Muscle layer of colon (tissue), 2 donors: Measurements from ENCODE around the gene COMP.

Experiments used
- H3K27ac ChIP-seq: one replicate; pipeline ENCODE4 v1.7.0; 2013; ENCODE audit warnings: low read depth, mild to moderate bottlenecking, low read length, moderate library complexity
- H3K27me3 ChIP-seq, 2 donors: one replicate each; pipeline ENCODE4 v1.7.0; 2013; ENCODE audit warnings: low read length in 2 of 2, mild to moderate bottlenecking in 2 of 2; ENCODE audit not compliant: insufficient read depth in 2 of 2, control insufficient read depth in 1 of 2
- H3K36me3 ChIP-seq: one replicate; pipeline ENCODE4 v1.7.0; 2013; ENCODE audit warnings: mild to moderate bottlenecking, low read length; ENCODE audit not compliant: insufficient read depth
- H3K4me1 ChIP-seq: one replicate; pipeline ENCODE4 v1.7.0; 2013; ENCODE audit warnings: mild to moderate bottlenecking, low read length; ENCODE audit not compliant: insufficient read depth
- H3K4me3 ChIP-seq, 2 donors: one replicate each; pipeline ENCODE4 v1.7.0; 2013; ENCODE audit warnings: low read length in 2 of 2, low read depth in 1 of 2, mild to moderate bottlenecking in 1 of 2, moderate library complexity in 1 of 2
- H3K9ac ChIP-seq: one replicate; pipeline ENCODE4 v1.7.0; 2013; ENCODE audit warnings: low read length
- H3K9me3 ChIP-seq: one replicate; pipeline ENCODE4 v1.7.0; 2013; ENCODE audit warnings: mild to moderate bottlenecking, low read length
- donor health status: abdominal sarcoma.
- donor health status: Adenocarcinoma of cecum.

Gene COMP

DNA sequence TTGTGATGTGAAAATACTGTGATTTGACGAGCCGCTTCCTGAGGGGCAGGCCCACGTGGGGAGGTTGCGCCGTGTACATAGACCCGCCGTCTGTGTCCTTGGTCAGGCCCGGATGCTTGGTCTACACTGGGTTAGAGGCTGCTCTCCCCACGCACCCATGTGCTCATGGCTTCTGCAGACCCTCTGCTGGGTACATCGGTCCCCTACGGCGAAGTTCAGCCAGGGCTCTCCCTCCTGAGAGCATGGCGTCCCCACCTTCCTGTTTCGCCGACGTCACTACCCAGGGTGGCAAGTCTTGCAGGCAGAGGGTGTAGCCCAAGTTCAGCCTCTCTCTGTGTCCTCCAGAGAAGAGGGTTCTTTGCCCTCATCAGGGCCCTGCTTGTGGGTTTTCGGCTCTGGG lies 11.0 kb downstream of the COMP start:
- Histone ChIP-seq H3K9ac (no peak overlapping the region), H3K27me3 (peaks cover 0 to 3% of the 10 kb centered on the region in 2 donors), H3K36me3 (no peaks in the 10 kb centered on the region), H3K27ac (no peak overlapping the region), H3K4me1 (no peaks in the 10 kb centered on the region), H3K9me3 (no peaks in the 10 kb centered on the region), H3K4me3 (no peak overlapping the region)

DNA sequence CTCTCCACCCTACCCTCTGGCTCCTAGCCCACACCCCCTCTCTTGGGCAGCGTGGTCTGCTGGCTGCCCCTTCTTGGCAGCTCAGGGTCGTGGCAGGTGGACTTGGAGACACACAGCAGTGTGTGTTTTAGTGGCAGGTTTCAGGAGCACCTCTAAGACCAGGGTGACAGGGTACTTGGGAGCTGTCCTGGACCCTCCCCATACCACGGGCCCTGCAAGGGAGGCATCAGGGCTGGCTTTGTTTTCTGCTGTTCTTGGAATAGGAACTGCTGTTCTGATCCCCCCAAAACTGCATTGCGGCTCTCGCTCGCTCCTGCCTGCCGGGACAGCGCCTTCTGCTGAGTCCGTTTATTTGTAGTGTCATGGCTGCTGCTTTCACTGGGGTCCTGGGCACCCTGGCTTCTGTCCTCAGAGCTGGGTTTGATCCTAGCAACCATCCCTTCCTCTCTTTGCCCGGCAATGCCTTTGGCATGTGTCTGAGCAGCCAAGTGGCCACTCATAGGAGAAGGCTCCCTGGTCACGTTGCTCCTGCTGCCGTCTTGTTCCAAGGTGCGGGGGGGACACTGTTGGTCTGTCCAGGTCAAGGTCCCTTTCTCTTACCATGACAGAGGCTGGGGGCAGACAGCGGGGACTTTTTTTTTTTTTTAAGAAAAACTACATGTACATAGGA lies 12.1 kb downstream of the COMP start:
- H3K4me1 ChIP-seq, result no peaks in the 10 kb centered on the region
- H3K4me3 ChIP-seq, result no peak overlapping the region
- no peaks in the 10 kb centered on the region for H3K9me3 ChIP-seq
- no peak overlapping the region for H3K27ac ChIP-seq
- H3K27me3 ChIP-seq, result peaks cover 0 to 3% of the 10 kb centered on the region in 2 donors
- H3K36me3 ChIP-seq, result no peaks in the 10 kb centered on the region
- H3K9ac ChIP-seq, result no peak overlapping the region

GRCh38 chr19:18778076-18778389 lies 13.1 kb downstream of the COMP start:
- Histone ChIP-seq H3K4me3 (no peak overlapping the region), H3K36me3 (no peaks in the 10 kb centered on the region)

GRCh38 chr19:18777301-18778075 lies 13.6 kb downstream of the COMP start:
- Histone ChIP-seq H3K9me3 (no peaks in the 10 kb centered on the region), H3K4me3 (no peak overlapping the region), H3K27me3 (peaks cover 0 to 3% of the 10 kb centered on the region in 2 donors), H3K27ac (no peak overlapping the region), H3K4me1 (no peaks in the 10 kb centered on the region), H3K36me3 (no peaks in the 10 kb centered on the region), H3K9ac (no peak overlapping the region)

More at GRCh38 chr19:18778076-18778389, 13.1 kb downstream of the COMP start:
- Histone ChIP-seq H3K9me3 (no peaks in the 10 kb centered on the region), H3K27me3 (peaks cover 0 to 3% of the 10 kb centered on the region in 2 donors), H3K27ac (no peak overlapping the region), H3K4me1 (no peaks in the 10 kb centered on the region), H3K9ac (no peak overlapping the region)

GRCh38 chr19:18776736-18777135 lies 14.4 kb downstream of the COMP start:
- H3K27ac ChIP-seq, result no peak overlapping the region
- no peak overlapping the region for H3K4me3 ChIP-seq
- H3K27me3 ChIP-seq, result peaks cover 0 to 3% of the 10 kb centered on the region in 2 donors
- H3K36me3 ChIP-seq, result no peaks in the 10 kb centered on the region
- no peak overlapping the region for H3K9ac ChIP-seq
- H3K9me3 ChIP-seq, result no peaks in the 10 kb centered on the region
- H3K4me1 ChIP-seq, result no peaks in the 10 kb centered on the region

DNA sequence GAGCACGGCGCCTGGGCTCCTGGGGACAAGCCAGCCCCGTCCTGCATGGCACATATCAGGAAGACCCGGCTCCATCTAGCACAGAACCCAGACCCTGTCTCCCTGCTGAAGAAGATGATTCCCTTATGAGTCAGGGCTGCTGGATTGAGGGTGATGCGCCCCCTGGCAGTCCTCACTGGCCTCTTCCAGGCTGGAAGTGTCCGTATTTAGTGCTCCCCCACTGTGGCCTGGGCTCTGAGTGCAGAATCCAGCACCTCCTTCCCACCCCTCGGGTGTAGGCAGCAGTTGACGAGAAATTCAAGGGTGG lies 14.9 kb downstream of the COMP start:
- Histone ChIP-seq H3K9me3 (no peaks in the 10 kb centered on the region), H3K4me1 (no peaks in the 10 kb centered on the region), H3K4me3 (no peak overlapping the region), H3K27me3 (peaks cover 0 to 3% of the 10 kb centered on the region in 2 donors), H3K9ac (no peak overlapping the region), H3K36me3 (no peaks in the 10 kb centered on the region), H3K27ac (no peak overlapping the region)

GRCh38 chr19:18775586-18776287 lies 15.4 kb downstream of the COMP start:
- no peaks in the 10 kb centered on the region for H3K4me1 ChIP-seq
- H3K36me3 ChIP-seq, result no peaks in the 10 kb centered on the region
- H3K27ac ChIP-seq, result no peak overlapping the region
- H3K4me3 ChIP-seq, result no peak overlapping the region
- no peak overlapping the region for H3K9ac ChIP-seq
- no peaks in the 10 kb centered on the region for H3K9me3 ChIP-seq
- H3K27me3 ChIP-seq, result no peaks in the 10 kb centered on the region

GRCh38 chr19:18774782-18775444 lies 16.2 kb downstream of the COMP start:
- Histone ChIP-seq H3K4me3 (no peak overlapping the region), H3K9me3 (no peaks in the 10 kb centered on the region), H3K4me1 (no peaks in the 10 kb centered on the region), H3K9ac (no peak overlapping the region), H3K36me3 (no peaks in the 10 kb centered on the region), H3K27ac (no peak overlapping the region), H3K27me3 (no peaks in the 10 kb centered on the region)

GRCh38 chr19:18774107-18774506 lies 17.0 kb downstream of the COMP start:
- no peak overlapping the region for H3K9ac ChIP-seq
- H3K4me1 ChIP-seq, result no peaks in the 10 kb centered on the region
- H3K27me3 ChIP-seq, result no peaks in the 10 kb centered on the region
- no peaks in the 10 kb centered on the region for H3K9me3 ChIP-seq
- no peak overlapping the region for H3K4me3 ChIP-seq
- H3K27ac ChIP-seq, result no peak overlapping the region
- H3K36me3 ChIP-seq, result no peaks in the 10 kb centered on the region

- H3K27ac ChIP-seq, result no peak overlapping the region
- H3K36me3 ChIP-seq, result no peaks in the 10 kb centered on the region
- no peaks in the 10 kb centered on the region for H3K4me1 ChIP-seq
These were observed 17.4 kb downstream of the COMP start for GRCh38 chr19:18773682-18774081.

More at GRCh38 chr19:18773682-18774081, 17.4 kb downstream of the COMP start:
- no peaks in the 10 kb centered on the region for H3K9me3 ChIP-seq
- H3K27me3 ChIP-seq, result no peaks in the 10 kb centered on the region
- H3K4me3 ChIP-seq, result no peak overlapping the region
- H3K9ac ChIP-seq, result no peak overlapping the region
